SK-N-SH treated with all-trans-retinoic acid at 6 μM for 48 hours (cell line): ENCODE measurements around the gene FBXL19.

ENCODE experiments used
- ATAC-seq: fragments of 200-7000 bp; cut with Tn5 transposase; 3 replicates; pipeline ENCODE4 v1.9.1; 2020; ENCODE audit warnings: mild to moderate bottlenecking, moderate library complexity
- ARNTL ChIP-seq: fragments of 450-650 bp; formaldehyde crosslinking; IDR thresholded peaks from 2 replicates; pipeline ENCODE4 v1.5.0; 2020; ENCODE audit warnings: low read depth, mild to moderate bottlenecking, moderate library complexity, borderline replicate concordance
- BACH2 ChIP-seq: fragments of 250-450 bp; sonication (Bioruptor Pico); IDR thresholded peaks from 2 replicates; pipeline ENCODE4 v1.9.0; 2021; ENCODE audit warnings: mild to moderate bottlenecking, borderline replicate concordance
- CSDC2 ChIP-seq: fragments of 250-450 bp; sonication (Bioruptor Pico); IDR thresholded peaks from 2 replicates; pipeline ENCODE4 v1.5.0; 2020; ENCODE audit warnings: mild to moderate bottlenecking, moderate library complexity
- ESRRG ChIP-seq: fragments of 250-450 bp; sonication (Bioruptor Pico); IDR thresholded peaks from 2 replicates; pipeline ENCODE4 v1.6.1; 2021; ENCODE audit warnings: mild to moderate bottlenecking
- GLIS3 ChIP-seq: fragments of 250-450 bp; sonication (Bioruptor Pico); IDR thresholded peaks from 2 replicates; pipeline ENCODE4 v1.5.0; 2020; ENCODE audit warnings: mild to moderate bottlenecking, moderate library complexity
- ISL1 ChIP-seq: fragments of 250-450 bp; sonication (Bioruptor Pico); IDR thresholded peaks from 2 replicates; pipeline ENCODE4 v2.1.2; 2022; ENCODE audit warnings: mild to moderate bottlenecking, moderate library complexity
- PPARA ChIP-seq: fragments of 250-450 bp; sonication (Bioruptor Pico); IDR thresholded peaks from 2 replicates; pipeline ENCODE4 v1.5.0; 2020; ENCODE audit warnings: mild to moderate bottlenecking, borderline replicate concordance
- SNAI2 ChIP-seq: fragments of 250-450 bp; sonication (Bioruptor Pico); IDR thresholded peaks from 2 replicates; pipeline ENCODE4 v1.5.0; 2020; ENCODE audit warnings: mild to moderate bottlenecking, moderate library complexity
- TCF4 ChIP-seq: fragments of 250-450 bp; sonication (Bioruptor Pico); IDR thresholded peaks from 2 replicates; pipeline ENCODE4 v1.8.0; 2021; ENCODE audit warnings: mild to moderate bottlenecking, moderate library complexity, borderline replicate concordance
- ZC3H10 ChIP-seq: fragments of 250-450 bp; sonication (Bioruptor Pico); IDR thresholded peaks from 2 replicates; pipeline ENCODE4 v1.5.1; 2021; ENCODE audit warnings: mild to moderate bottlenecking, moderate library complexity
- ZFP3 ChIP-seq: fragments of 250-450 bp; sonication (Bioruptor Pico); IDR thresholded peaks from 2 replicates; pipeline ENCODE4 v1.5.0; 2020; ENCODE audit warnings: mild to moderate bottlenecking, moderate library complexity
- ZFP30 ChIP-seq: fragments of 450-650 bp; formaldehyde crosslinking; IDR thresholded peaks from 2 replicates; pipeline ENCODE4 v1.5.0; 2022; ENCODE audit warnings: mild to moderate bottlenecking, moderate library complexity
- ZNF565 ChIP-seq: fragments of 450-650 bp; formaldehyde crosslinking; conservative IDR thresholded peaks from 2 replicates; pipeline ENCODE4 v1.5.0; 2020; ENCODE audit warnings: low read depth, mild to moderate bottlenecking, moderate library complexity
- ZNF70 ChIP-seq: fragments of 450-650 bp; formaldehyde crosslinking; IDR thresholded peaks from 2 replicates; pipeline ENCODE4 v1.5.0; 2020; ENCODE audit warnings: mild to moderate bottlenecking, moderate library complexity
- ZNF8 ChIP-seq: fragments of 450-650 bp; formaldehyde crosslinking; IDR thresholded peaks from 2 replicates; pipeline ENCODE4 v1.5.0; 2020; ENCODE audit warnings: mild to moderate bottlenecking, moderate library complexity
- TF ChIP-seq, protein P1 (sequence below): fragments of 250-450 bp; sonication (Bioruptor Pico); IDR thresholded peaks from 2 replicates; pipeline ENCODE4 v1.8.0; 2020; ENCODE audit warnings: mild to moderate bottlenecking, moderate library complexity, borderline replicate concordance
- TF ChIP-seq, protein P2 (sequence below): fragments of 250-450 bp; sonication (Bioruptor Pico); IDR thresholded peaks from 2 replicates; pipeline ENCODE4 v1.8.0; 2021; ENCODE audit warnings: low read depth, mild to moderate bottlenecking, moderate library complexity, borderline replicate concordance
- TF ChIP-seq, protein P3 (sequence below): fragments of 250-450 bp; sonication (Bioruptor Pico); IDR thresholded peaks from 2 replicates; pipeline ENCODE4 v1.5.1; 2020; ENCODE audit warnings: low read depth, mild to moderate bottlenecking, moderate library complexity
- TF ChIP-seq, protein P4 (sequence below): fragments of 250-450 bp; sonication (Bioruptor Pico); IDR thresholded peaks from 2 replicates; pipeline ENCODE4 v1.5.0; 2020; ENCODE audit warnings: mild to moderate bottlenecking, moderate library complexity

FBXL19 gene

DNA sequence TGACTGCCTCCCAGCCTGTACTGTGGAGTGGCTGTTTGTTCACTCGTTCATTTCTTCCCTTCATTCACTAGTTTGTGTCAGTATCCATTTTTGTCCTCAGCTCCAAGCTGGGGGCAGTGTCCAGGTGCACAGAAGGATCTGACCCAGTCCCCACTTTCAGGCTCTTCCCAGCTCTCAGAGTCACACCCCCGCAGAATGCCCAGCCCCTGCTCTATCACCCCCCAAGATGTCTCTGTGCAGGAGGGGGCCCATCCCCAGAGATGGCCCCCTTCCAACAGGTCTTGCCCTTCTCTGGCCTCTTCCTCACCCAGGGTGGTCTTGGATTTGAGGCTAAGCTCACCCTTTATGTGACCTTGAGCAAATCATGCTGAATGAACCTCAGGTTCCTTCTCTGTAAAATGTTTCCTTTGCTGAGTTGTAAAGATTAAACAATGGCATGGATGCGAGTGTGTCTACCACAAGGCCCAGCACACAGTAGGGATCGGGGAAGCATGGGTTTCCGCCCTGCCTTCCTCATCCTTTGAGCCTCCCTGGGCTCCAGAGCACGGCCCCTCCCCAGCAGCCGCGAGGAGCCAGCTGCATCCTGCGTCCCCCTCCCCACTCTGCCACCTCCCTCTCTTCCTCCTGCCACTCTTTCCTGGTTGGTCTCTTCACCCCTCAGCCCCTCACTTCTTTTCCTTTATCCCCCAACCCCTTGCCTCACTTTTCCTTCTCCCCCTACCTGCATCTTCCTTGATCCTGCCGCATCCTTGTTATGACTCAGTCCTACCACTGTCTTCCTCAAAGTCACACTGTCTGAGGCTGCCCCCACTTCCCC, 2.8 kb downstream of the FBXL19 start (continued):
- TF ChIP-seq, protein P1, sequence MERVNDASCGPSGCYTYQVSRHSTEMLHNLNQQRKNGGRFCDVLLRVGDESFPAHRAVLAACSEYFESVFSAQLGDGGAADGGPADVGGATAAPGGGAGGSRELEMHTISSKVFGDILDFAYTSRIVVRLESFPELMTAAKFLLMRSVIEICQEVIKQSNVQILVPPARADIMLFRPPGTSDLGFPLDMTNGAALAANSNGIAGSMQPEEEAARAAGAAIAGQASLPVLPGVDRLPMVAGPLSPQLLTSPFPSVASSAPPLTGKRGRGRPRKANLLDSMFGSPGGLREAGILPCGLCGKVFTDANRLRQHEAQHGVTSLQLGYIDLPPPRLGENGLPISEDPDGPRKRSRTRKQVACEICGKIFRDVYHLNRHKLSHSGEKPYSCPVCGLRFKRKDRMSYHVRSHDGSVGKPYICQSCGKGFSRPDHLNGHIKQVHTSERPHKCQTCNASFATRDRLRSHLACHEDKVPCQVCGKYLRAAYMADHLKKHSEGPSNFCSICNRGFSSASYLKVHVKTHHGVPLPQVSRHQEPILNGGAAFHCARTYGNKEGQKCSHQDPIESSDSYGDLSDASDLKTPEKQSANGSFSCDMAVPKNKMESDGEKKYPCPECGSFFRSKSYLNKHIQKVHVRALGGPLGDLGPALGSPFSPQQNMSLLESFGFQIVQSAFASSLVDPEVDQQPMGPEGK (CRISPR knock-in tag): no peak
- no peak for TF ChIP-seq BACH2 (CRISPR knock-in tag)

DNA sequence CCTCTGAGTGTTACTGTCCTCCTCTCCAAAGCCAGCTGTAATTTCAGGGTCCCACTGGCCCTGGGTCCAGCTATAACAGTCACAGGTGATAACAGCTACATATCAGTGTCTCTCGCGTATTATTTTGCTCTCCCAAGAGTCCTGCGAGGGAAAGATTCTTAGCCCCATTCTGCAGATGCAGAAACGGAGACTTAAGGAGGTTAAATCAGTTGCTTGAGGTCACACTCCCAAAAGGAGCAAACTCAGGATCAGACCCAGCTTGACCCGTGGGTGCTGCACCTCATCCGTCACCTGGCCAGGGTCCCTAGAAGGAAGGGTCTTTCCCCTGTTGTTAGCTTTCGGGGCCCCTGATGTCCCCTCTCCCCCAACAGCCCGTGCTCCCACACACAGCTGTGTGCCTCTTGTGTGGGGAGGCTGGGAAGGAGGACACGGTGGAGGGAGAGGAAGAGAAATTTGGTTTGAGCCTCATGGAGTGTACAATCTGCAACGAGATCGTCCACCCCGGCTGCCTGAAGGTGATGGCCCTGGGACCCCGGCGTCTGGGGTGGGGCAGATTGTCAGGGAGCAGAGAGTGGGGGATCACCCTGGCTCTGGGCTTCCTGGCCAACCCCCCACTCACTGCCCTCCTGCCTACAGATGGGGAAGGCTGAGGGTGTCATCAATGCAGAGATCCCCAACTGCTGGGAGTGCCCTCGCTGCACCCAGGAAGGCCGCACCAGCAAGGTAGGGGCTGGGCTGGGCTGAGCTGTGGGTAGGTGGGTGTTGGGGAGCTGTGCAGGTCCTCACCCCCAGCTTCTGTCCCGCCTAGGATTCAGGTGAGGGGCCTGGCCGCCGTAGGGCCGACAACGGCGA, 3.8 kb downstream of the FBXL19 start:
- no peak for TF ChIP-seq ZNF70 (CRISPR knock-in tag)
- TF ChIP-seq, protein P2, sequence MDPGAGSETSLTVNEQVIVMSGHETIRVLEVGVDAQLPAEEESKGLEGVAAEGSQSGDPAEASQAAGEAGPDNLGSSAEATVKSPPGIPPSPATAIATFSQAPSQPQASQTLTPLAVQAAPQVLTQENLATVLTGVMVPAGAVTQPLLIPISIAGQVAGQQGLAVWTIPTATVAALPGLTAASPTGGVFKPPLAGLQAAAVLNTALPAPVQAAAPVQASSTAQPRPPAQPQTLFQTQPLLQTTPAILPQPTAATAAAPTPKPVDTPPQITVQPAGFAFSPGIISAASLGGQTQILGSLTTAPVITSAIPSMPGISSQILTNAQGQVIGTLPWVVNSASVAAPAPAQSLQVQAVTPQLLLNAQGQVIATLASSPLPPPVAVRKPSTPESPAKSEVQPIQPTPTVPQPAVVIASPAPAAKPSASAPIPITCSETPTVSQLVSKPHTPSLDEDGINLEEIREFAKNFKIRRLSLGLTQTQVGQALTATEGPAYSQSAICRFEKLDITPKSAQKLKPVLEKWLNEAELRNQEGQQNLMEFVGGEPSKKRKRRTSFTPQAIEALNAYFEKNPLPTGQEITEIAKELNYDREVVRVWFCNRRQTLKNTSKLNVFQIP (CRISPR knock-in tag): no peak
- TF ChIP-seq TCF4 (CRISPR knock-in tag): no peak
- TF ChIP-seq ZC3H10 (CRISPR knock-in tag): no peak
- no peak for ATAC-seq

DNA sequence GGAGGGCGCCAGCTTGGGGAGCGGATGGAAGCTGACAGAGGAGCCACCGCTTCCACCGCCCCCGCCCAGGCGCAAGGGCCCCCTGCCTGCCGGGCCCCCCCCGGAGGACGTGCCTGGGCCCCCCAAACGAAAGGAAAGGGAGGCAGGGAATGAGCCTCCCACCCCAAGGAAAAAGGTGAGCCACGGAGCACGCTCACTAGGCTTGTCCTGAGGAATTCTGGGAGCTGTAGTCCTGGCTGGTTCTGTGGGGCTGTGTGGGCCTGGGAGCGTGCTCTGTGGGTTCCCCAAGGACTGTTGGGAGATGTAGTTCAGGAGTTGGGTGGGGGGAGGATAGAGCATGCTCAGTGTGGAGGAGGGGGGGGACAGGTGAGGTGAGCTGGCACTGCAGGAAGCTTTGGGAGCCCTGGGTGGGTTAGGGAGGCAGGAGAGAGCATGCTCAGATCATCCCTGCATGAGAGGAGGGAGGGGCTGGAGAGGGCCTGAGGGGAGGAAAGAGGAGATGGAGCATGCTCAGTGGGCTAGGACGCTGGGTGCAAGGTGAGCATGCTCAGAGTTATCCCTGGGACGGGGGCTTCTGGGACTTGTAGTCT, 4.5 kb downstream of the FBXL19 start:
- no peak for TF ChIP-seq ISL1 (CRISPR knock-in tag)
- no peak for TF ChIP-seq TCF4 (CRISPR knock-in tag)
- no peak for TF ChIP-seq ZNF8 (CRISPR knock-in tag)
- no peak for TF ChIP-seq CSDC2 (CRISPR knock-in tag)
- TF ChIP-seq, protein P3, sequence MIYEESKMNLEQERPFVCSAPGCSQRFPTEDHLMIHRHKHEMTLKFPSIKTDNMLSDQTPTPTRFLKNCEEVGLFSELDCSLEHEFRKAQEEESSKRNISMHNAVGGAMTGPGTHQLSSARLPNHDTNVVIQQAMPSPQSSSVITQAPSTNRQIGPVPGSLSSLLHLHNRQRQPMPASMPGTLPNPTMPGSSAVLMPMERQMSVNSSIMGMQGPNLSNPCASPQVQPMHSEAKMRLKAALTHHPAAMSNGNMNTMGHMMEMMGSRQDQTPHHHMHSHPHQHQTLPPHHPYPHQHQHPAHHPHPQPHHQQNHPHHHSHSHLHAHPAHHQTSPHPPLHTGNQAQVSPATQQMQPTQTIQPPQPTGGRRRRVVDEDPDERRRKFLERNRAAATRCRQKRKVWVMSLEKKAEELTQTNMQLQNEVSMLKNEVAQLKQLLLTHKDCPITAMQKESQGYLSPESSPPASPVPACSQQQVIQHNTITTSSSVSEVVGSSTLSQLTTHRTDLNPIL: no peak
- no peak for TF ChIP-seq ESRRG (CRISPR knock-in tag)
- TF ChIP-seq ZNF70 (CRISPR knock-in tag): no peak
- peak; percentile 72 for ATAC-seq

DNA sequence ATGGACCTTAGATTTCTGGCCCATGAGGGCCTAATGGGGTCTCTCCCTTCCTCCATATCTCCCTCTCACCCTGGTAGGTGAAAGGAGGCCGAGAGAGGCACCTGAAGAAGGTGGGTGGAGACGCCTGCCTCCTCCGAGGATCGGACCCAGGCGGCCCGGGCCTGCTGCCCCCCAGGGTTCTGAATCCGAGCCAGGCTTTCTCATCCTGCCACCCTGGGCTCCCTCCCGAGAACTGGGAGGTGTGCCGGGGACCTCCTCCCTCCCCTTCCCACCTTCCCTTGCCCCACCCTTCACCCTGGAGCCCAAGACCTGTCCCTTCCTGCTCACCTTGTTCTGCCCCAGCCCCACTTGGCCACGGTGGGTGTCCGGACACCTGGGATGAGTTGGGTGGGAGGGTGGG, 5.0 kb downstream of the FBXL19 start:
- ATAC-seq: no peak
- TF ChIP-seq ZNF70 (CRISPR knock-in tag) (no peak), PPARA (CRISPR knock-in tag) (no peak), ZNF565 (CRISPR knock-in tag) (no peak), TCF4 (CRISPR knock-in tag) (no peak), GLIS3 (no peak), BACH2 (CRISPR knock-in tag) (no peak), CSDC2 (CRISPR knock-in tag) (no peak), ARNTL (CRISPR knock-in tag) (no peak), ZFP30 (no peak), ZNF8 (CRISPR knock-in tag) (no peak), SNAI2 (no peak), ESRRG (CRISPR knock-in tag) (no peak), ZFP3 (no peak)
- TF ChIP-seq, protein P4, sequence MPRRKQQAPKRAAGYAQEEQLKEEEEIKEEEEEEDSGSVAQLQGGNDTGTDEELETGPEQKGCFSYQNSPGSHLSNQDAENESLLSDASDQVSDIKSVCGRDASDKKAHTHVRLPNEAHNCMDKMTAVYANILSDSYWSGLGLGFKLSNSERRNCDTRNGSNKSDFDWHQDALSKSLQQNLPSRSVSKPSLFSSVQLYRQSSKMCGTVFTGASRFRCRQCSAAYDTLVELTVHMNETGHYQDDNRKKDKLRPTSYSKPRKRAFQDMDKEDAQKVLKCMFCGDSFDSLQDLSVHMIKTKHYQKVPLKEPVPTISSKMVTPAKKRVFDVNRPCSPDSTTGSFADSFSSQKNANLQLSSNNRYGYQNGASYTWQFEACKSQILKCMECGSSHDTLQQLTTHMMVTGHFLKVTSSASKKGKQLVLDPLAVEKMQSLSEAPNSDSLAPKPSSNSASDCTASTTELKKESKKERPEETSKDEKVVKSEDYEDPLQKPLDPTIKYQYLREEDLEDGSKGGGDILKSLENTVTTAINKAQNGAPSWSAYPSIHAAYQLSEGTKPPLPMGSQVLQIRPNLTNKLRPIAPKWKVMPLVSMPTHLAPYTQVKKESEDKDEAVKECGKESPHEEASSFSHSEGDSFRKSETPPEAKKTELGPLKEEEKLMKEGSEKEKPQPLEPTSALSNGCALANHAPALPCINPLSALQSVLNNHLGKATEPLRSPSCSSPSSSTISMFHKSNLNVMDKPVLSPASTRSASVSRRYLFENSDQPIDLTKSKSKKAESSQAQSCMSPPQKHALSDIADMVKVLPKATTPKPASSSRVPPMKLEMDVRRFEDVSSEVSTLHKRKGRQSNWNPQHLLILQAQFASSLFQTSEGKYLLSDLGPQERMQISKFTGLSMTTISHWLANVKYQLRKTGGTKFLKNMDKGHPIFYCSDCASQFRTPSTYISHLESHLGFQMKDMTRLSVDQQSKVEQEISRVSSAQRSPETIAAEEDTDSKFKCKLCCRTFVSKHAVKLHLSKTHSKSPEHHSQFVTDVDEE: no peak
- TF ChIP-seq, protein P2 (CRISPR knock-in tag): no peak
